ENCODE data around the gene CENPP. TPM values are rescaled to one million over a fixed set of nuclear protein-coding genes. Genes with fewer than 3 reads are reported as not detected.
"Not testable (repeated sequence)": the region's sequence is repeated elsewhere in the genome, so short reads cannot be mapped to it uniquely, and the experiment has no call there.

Gene CENPP
- total RNA-seq, 2 experiments from 2014 or later: 22.8 to 38.3 TPM

DNA sequence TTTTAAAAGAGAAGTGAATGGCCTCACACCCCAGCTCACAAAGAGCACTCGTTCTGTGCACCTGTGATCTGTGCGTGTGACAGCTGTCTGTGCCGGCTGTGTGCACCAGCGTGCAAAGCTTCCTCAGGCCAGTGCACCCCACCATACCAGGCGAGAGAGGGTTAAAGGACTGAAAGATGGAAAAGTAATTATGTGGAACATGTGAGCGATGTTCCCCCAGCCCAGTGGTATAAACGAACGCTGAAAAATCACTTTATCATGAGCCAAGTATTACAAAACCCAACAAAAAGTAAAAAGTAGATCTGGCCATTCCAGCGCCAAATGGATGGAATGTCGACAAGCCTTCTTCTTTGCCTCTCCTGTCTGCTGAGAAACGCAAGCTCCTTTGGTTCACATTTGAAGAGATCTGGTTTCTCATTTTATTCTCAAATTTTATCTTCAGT is 290.5 kb downstream of the CENPP start:
- no peaks in the 10 kb centered on the region for H3K27me3 Mint-ChIP-seq
- ATAC-seq (no peak), DNase-seq (no peak)
- CTCF ChIA-PET: no interaction called here
- H3K4me3 Mint-ChIP-seq: no peak overlapping the region
- H3K9me3 Mint-ChIP-seq (ENCODE audit: low read depth): no peaks in the 10 kb centered on the region
- H3K27ac Mint-ChIP-seq: no peak overlapping the region
- peaks cover 26% of the 10 kb centered on the region for H3K36me3 Mint-ChIP-seq
- H3K4me1 Mint-ChIP-seq: no peaks in the 10 kb centered on the region

DNA sequence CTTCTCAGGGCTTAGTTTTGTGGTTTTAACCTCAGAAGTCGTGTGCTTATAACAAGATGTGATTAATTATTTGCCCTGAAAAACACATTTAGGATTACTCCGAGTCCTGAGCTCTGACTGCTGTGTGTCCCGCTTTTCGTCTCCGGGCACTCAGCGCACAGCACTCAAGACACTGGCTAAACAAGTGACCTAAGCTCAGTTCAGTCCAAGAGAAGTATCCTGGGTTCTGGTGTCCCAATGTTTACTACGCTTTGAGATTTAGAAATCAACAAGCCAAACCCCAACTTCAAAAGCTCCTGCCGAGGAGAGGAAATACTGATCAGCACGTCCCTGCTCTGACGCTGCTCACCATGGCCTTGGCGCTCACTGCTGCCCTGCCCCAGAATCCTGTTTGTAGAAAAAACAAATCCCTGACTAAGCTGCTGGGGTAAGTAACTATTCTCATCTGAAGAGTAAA is 290.9 kb downstream of the CENPP start:
- Mint-ChIP-seq H3K36me3 (peaks cover 23% of the 10 kb centered on the region), H3K27me3 (no peaks in the 10 kb centered on the region), H3K4me3 (no peak overlapping the region), H3K27ac (no peak overlapping the region), H3K4me1 (no peaks in the 10 kb centered on the region), H3K9me3 (ENCODE audit: low read depth) (no peaks in the 10 kb centered on the region)
- ATAC-seq (no peak), DNase-seq (no peak)
- CTCF ChIA-PET: no interaction called here

DNA sequence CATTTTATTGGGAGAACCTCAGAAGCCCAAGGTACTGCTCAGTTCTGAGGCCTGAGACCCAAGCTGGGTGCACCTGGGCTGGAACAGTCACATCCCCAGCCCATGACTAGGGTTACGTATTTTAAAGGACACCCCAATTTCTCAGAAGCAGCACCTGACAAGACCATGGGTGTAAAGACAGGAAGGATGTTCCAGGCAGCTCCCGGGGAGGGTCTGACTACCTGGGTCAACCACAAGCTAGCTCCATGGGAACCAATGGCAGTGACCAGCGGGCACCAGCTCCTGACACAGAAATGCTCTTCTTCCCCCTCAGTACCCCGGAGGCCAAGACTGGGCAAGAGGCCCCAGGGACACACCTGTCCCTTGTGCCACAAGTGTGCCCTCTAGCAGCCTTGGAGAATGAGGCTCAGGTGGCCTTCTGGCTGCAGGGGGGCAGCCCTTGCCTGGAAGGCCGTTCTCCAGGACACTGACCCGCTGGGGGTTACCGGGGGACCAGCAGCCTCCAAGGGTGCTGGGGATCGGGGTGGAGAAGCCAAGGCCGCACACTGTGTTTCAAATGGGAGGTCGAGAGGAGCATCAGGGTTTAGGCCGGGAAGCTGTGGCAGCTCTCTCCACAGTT is 291.6 kb downstream of the CENPP start:
- Mint-ChIP-seq H3K27me3 (no peaks in the 10 kb centered on the region), H3K9me3 (ENCODE audit: low read depth) (no peaks in the 10 kb centered on the region), H3K27ac (no peak overlapping the region), H3K4me3 (no peak overlapping the region), H3K36me3 (peaks cover 20% of the 10 kb centered on the region), H3K4me1 (no peaks in the 10 kb centered on the region)
- DNase-seq: peak; percentile 18
- CTCF ChIA-PET: no interaction called here
- no peak for ATAC-seq

DNA sequence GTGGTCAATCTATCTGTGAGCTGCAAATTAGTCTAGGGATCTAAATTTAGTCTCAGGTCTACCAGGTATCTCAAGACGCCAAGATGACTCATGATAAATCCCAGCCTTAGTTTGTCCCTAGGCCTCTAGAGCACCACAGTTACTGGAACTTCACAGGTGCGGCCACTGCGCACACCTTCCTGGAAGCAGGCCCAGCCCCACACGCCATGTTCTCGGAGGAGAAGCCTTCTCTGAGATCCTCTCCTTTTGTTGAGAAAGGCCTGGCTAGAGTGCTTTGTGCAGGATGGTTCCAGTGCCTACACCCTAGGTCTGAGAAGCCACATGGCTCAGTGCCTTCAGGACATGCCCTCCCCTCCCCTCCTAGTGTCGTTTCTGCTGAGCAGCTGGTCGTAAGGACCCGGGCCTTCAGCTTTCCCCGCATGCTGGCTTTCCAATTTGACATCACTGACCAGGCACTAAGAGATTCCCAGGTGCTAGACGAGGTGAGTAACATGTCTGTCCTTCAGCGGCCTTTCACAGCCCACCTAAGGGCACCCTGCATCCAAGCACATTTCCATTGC is 292.3 kb downstream of the CENPP start:
- H3K36me3 Mint-ChIP-seq: peaks cover 19% of the 10 kb centered on the region
- H3K4me3 Mint-ChIP-seq: no peak overlapping the region
- CTCF ChIA-PET: no interaction called here
- DNase-seq: peak; percentile 32
- H3K27me3 Mint-ChIP-seq: no peaks in the 10 kb centered on the region
- no peaks in the 10 kb centered on the region for H3K4me1 Mint-ChIP-seq
- no peak for ATAC-seq
- no peaks in the 10 kb centered on the region for H3K9me3 Mint-ChIP-seq (ENCODE audit: low read depth)
- H3K27ac Mint-ChIP-seq: no peak overlapping the region

DNA sequence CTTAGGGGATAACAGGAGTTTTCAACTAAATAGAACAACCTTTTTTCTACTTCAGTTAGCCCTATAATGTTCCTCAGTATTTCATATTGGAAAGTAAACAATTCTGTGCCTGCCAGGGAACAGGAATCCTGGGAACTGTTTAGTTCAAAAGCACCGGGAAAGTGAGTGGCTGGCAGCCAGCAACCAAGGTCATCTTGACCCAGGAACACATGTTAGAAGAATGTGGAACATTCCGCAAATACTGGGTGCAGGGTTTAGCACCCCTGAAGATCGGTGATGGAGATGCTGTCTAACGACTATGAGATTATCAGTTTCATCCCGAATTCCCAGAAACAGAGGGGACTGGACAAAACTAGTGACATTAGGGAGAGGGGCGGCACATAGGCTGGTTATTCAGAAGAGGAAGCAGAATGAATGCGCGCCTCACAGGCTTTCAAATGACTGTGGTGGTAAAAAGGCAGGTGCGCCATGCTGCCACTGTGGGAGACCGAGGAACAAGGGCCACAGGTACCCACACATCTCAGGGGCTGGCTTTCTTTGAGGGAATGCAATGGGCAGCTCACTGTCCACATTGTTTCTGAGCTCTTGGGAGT is 293.0 kb downstream of the CENPP start:
- H3K36me3 Mint-ChIP-seq: peaks cover 22% of the 10 kb centered on the region
- no peaks in the 10 kb centered on the region for H3K27me3 Mint-ChIP-seq
- H3K27ac Mint-ChIP-seq: no peak overlapping the region
- no peaks in the 10 kb centered on the region for H3K9me3 Mint-ChIP-seq (ENCODE audit: low read depth)
- no peaks in the 10 kb centered on the region for H3K4me1 Mint-ChIP-seq
- DNase-seq (peak; percentile 30), ATAC-seq (no peak)
- no peak overlapping the region for H3K4me3 Mint-ChIP-seq
- CTCF ChIA-PET: no interaction called here

DNA sequence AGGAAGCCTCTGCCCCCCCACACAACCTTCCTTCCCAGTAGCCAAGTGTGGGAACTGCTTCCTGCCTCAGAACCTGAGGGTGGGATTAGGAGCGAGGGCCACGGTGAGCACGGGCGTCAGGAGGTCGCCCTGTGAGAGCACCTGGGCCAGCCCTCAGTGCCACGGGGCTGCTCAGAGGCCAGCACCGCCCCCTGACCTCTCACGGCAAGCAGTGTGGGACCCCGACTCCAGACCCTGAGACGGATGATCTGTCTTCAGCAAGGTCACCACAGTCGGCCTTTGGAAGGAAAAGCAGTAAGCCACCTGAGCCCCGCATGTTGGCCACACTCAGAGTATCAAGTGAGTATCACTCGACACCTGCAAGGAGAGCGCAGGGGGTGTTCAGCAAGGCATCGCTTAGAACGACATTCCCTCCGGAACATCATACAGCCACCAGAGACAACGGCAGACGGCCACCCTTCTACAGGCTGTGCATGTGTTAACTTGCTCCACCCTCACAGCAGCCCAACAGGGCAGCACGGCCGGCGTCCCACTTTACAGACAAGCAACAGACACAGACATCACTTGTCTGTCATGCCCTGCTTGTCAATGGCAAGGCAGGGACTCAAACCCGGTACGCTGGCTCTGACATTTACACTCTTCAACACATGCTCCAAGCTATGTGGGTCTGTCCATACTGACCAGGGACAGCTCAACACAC is 294.0 kb downstream of the CENPP start:
- peaks cover 18% of the 10 kb centered on the region for H3K36me3 Mint-ChIP-seq
- no peaks in the 10 kb centered on the region for H3K4me1 Mint-ChIP-seq
- H3K4me3 Mint-ChIP-seq: no peak overlapping the region
- CTCF ChIA-PET: no interaction called here
- peak; percentile 16 for ATAC-seq
- H3K9me3 Mint-ChIP-seq (ENCODE audit: low read depth): no peaks in the 10 kb centered on the region
- H3K27ac Mint-ChIP-seq: no peak overlapping the region
- H3K27me3 Mint-ChIP-seq: no peaks in the 10 kb centered on the region
- DNase-seq: peak; percentile 34

DNA sequence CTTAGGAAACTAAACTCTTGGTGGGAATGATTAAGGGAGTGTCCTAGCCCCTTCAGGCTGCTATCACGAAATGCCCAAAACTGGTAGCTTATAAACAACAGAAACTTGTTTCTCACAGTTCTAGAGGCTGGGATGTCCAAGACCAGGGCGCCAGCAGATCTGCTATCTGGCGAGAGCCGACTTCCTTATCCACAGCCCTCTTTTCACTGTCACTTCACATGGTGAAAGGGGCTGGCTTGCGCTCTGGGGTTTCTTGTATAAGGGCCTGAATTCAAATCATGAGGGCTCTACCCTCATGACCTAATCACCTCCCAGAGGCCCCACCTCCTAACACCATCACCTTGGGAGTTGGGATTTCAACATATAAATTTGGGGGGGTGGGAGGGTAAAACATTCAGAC is 295.1 kb downstream of the CENPP start:
- CTCF ChIA-PET: no interaction called here
- H3K36me3 Mint-ChIP-seq: peaks cover 19% of the 10 kb centered on the region
- H3K4me3 Mint-ChIP-seq: no peak overlapping the region
- ATAC-seq (no peak), DNase-seq (peak; percentile 12)
- no peak overlapping the region for H3K27ac Mint-ChIP-seq
- no peaks in the 10 kb centered on the region for H3K27me3 Mint-ChIP-seq
- H3K4me1 Mint-ChIP-seq: no peaks in the 10 kb centered on the region
- H3K9me3 Mint-ChIP-seq (ENCODE audit: low read depth): no peaks in the 10 kb centered on the region

DNA sequence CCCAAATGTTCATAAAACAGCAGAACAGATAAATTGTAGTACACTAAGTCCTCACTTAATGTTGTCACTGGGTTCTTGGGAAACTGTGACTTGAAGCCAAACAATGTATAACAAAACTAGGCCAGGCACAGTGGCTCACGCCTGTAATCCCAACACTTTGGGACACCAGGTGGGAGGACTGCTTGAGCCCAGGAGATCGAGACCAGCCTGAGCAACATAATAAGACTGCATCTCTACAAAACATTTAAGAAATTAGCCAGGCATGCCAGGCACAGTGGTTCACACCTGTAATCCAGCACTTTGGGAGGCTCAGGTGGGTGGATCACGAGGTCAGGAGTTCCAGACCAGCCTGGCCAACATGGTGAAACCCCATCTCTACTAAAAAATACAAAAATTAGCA is 298.2 kb downstream of the CENPP start:
- peaks cover 36% of the 10 kb centered on the region for H3K36me3 Mint-ChIP-seq
- CTCF ChIA-PET; H3K4me3 Mint-ChIP-seq; H3K9me3 Mint-ChIP-seq (ENCODE audit: low read depth); H3K27me3 Mint-ChIP-seq; H3K27ac Mint-ChIP-seq; H3K4me1 Mint-ChIP-seq; ATAC-seq: not testable (repeated sequence)
- peak; percentile 5 for DNase-seq

DNA sequence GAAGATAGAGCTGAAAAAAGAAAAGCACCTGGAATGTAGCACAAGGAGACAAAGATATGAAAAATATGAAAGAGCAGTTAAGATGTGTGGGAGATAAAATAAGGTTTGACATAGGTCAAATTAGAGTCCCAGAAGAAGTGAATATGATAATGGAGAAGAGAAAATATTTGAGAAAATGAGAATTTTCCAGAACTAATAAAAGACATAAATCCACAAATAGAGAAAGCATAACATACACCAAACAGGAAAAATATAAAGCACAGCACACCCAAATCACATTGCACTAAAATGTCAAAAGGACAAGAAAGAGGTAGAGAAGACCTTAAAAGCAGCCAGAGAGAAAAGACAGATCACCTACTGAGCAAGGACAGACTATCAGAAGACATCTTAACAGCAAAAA is 300.7 kb downstream of the CENPP start:
- Mint-ChIP-seq H3K27me3 (no peaks in the 10 kb centered on the region), H3K4me3 (no peak overlapping the region), H3K4me1 (peaks cover 3% of the 10 kb centered on the region), H3K36me3 (peaks cover 42% of the 10 kb centered on the region), H3K9me3 (ENCODE audit: low read depth) (no peaks in the 10 kb centered on the region), H3K27ac (no peak overlapping the region)
- no peak for DNase-seq
- CTCF ChIA-PET: interaction anchor here (0.7 to 1.4 kb wide), 2 partner anchors 8 to 9 kb away, joined by 3 read pairs; no protein-coding TSS in a partner anchor
- no peak for ATAC-seq

DNA sequence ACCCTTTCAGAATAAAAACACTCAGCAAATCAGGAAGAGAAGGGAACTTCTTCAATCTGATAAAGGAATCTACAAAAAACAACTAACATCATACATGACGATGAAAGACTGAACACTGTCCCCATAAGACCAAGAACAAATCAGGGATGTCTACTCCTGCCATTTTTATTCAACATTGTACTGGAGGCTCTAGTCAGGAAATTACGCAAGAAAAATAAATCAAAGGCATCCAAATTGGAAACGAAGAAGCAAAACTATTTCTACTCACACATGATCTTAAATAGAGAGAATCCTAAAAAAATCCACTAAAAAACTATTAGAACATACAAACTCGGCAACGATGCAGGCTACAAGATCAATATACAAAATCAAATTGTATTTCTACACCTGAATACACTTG is 301.9 kb downstream of the CENPP start:
- DNase-seq: no peak
- no peak for ATAC-seq
- CTCF ChIA-PET: no interaction called here
- no peak overlapping the region for H3K4me3 Mint-ChIP-seq
- H3K27me3 Mint-ChIP-seq: no peaks in the 10 kb centered on the region
- H3K27ac Mint-ChIP-seq: no peak overlapping the region
- H3K4me1 Mint-ChIP-seq: peaks cover 13% of the 10 kb centered on the region
- peaks cover 50% of the 10 kb centered on the region for H3K36me3 Mint-ChIP-seq
- H3K9me3 Mint-ChIP-seq (ENCODE audit: low read depth): no peaks in the 10 kb centered on the region

DNA sequence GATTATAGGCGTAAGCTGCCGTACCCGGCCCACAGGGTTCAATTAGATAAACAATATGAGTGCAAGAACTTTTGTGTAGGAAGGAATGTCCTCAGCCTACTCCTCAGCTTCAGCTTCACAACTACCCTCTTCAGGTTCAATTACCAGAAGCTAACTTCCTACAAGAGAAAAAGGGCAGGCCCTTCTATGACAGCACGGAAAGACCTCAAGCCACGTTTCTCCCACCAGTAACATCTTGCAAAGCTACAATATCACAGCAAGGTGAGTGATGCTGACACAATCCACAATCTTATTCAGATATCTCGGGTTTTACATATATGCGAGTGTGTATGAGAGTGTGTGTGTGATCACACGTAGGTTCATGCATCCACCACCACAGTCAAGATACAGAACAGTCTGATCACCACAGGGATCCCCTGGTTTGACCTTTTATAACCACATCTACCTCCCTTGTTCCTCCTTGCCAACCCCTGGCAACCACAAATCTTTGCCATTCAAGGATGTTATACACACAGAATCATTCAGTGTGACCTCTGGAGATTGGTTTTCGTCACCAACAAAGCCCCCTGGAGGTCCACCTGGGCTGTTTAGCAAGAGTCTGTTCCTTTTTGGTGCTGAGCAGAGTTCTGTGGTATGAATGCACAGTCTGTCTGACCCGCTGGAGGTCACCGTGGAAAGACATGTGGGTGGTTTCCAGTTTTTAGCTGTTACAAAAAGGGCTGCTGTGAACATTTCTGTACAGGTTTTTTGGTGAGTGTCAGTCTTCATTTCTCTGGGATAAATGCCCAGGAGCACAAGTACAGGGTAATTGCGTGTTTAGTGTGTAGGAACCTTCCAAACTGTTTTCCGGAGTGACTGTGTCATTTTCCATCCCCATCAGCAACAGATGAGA is 305.9 kb downstream of the CENPP start:
- Mint-ChIP-seq H3K36me3 (peaks cover 45% of the 10 kb centered on the region), H3K9me3 (ENCODE audit: low read depth) (no peaks in the 10 kb centered on the region), H3K27me3 (no peaks in the 10 kb centered on the region), H3K4me1 (peaks cover 13% of the 10 kb centered on the region), H3K27ac (peak overlapping the region; percentile 50), H3K4me3 (no peak overlapping the region)
- ATAC-seq (peak; percentile 66), DNase-seq (peak; percentile 51)
- CTCF ChIA-PET: interaction anchor here (7.2 kb wide), 1 partner anchor 492 kb away, joined by 58 read pairs; no protein-coding TSS in a partner anchor

DNA sequence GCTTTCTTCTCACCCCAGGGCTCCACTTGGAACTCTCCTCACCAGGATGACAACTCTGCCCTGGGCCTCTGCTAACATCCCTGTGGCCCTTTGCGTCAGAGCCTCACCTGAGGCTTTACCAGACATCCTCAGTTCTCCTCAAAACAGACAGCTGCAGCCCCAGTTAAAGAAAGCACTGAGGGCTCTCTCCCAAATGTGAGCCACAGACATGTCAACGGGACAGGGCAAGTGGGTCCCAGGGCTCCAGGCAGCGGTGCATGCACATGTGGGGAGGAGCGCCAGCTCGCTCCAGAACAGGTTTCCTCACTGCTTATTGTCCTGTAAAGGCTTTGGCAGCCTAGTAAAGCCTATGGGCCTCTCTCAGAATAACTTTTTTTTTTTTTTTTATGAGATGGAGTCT is 306.9 kb downstream of the CENPP start:
- H3K36me3 Mint-ChIP-seq: peaks cover 38% of the 10 kb centered on the region
- DNase-seq (peak; percentile 29), ATAC-seq (no peak)
- H3K4me1 Mint-ChIP-seq: peaks cover 13% of the 10 kb centered on the region
- H3K27me3 Mint-ChIP-seq: no peaks in the 10 kb centered on the region
- no peak overlapping the region for H3K27ac Mint-ChIP-seq
- no peak overlapping the region for H3K4me3 Mint-ChIP-seq
- no peaks in the 10 kb centered on the region for H3K9me3 Mint-ChIP-seq (ENCODE audit: low read depth)
- CTCF ChIA-PET: interaction anchor here (1.2 to 7.2 kb wide), 2 partner anchors 38 to 493 kb away, joined by 3 to 58 read pairs; partner anchors contain the start of gene IPPK
